Left colon (tissue), 2 donors: Measurements from ENCODE around the gene GNAI2. TPM values are rescaled to one million over a fixed set of nuclear protein-coding genes. Genes with fewer than 3 reads are reported as not detected.
"Not testable (repeated sequence)": the region's sequence is repeated elsewhere in the genome, so short reads cannot be mapped to it uniquely, and the experiment has no call there.

Experiments
- ATAC-seq: fragments of 200-7000 bp; cut with Tn5 transposase; one replicate; pipeline ENCODE4 v1.9.1; 2020; ENCODE audit warnings: mild to moderate bottlenecking, moderate library complexity
- DNase-seq, 2 donors: peaks; one replicate each; pipeline ENCODE4 v3.0.0-alpha.2; 2020
- intact Hi-C, 2 donors: fragments of 100-400 bp; cut with DNase I in 1 of 2; cut with micrococcal nuclease in 1 of 2; formaldehyde crosslinking; loops; one replicate each; pipeline versions ENCODE4 v1.11.2 to v1.14.0; 2022; cut with DNase I, micrococcal nuclease
- total RNA-seq, 2 donors: library from RNA; stranded (reverse); fragmentation: NEBNext Ultra II Directional; extraction: Animal tissue kit (Norgen Biotek cat#: 25700); gene quantifications; one replicate each; pipeline ENCODE4 v1.2.1, GENCODE V29; 2021
- donor health status: DM: no; HTN: no; CAD: no.
- donor health status: DM: yes; HTN: yes; CAD: no.

The GNAI2 gene
- total RNA-seq, 2 donors from 2014 or later: 46.1 to 81.3 TPM

DNA sequence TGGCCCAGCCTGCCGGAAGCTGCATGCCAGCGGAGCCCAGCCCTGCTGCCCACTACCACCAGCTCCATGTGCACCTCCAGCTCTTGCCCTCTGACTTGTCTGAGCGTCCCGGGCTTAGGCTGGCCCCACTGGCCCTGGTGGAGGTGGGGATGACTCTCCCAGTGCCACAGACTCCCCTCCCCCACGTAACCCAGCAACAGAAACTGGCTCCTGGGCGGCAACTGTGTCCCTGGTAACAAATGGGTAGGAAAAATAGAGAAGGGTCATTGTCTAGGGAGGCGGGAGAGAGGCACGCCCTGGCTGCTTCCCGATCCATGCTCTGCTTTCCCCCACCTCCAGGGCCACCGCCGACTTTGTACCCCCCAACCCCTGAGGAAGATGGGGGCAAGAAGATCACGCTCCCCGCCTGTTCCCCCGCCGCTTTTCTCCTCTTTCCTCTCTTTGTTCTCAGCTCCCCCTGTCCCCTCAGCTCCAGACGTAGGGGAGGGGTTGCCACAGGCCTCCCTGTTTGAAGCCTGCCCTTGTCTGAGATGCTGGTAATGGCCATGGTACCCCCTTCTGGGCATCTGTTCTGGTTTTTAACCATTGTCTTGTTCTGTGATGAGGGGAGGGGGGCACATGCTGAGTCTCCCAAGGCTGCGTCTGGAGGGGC, 22.2 kb downstream of the GNAI2 start:
- no peak for ATAC-seq
- DNase-seq: peak in 1 of 2 donors; percentile 22
- intact Hi-C loops: no loop called here

DNA sequence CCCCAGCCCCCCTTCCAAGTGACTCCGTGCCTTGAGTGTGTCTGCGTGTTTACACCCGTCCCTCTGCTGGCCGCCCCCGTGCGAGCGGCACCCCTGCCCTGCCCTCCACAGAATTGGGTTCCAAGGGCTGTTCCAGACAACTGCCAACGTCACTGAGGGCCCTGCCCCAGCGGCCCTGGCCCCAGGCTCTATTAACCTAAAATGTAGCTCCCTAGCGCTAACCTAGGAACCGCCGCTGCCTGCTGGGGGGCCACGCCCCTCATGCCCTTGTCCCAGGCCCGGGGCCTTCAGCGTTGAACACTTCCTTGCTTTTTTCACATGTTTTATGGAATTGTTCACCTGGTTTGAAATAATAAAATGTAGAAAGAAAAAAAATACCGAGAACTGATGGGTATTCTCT, 23.0 kb downstream of the GNAI2 start:
- intact Hi-C loops: no loop called here
- ATAC-seq: no peak
- DNase-seq: no peak

GRCh38 chr3:50259432-50260026, 23.5 kb downstream of the GNAI2 start:
- DNase-seq (no peak), ATAC-seq (no peak)
- intact Hi-C loops: no loop called here

DNA sequence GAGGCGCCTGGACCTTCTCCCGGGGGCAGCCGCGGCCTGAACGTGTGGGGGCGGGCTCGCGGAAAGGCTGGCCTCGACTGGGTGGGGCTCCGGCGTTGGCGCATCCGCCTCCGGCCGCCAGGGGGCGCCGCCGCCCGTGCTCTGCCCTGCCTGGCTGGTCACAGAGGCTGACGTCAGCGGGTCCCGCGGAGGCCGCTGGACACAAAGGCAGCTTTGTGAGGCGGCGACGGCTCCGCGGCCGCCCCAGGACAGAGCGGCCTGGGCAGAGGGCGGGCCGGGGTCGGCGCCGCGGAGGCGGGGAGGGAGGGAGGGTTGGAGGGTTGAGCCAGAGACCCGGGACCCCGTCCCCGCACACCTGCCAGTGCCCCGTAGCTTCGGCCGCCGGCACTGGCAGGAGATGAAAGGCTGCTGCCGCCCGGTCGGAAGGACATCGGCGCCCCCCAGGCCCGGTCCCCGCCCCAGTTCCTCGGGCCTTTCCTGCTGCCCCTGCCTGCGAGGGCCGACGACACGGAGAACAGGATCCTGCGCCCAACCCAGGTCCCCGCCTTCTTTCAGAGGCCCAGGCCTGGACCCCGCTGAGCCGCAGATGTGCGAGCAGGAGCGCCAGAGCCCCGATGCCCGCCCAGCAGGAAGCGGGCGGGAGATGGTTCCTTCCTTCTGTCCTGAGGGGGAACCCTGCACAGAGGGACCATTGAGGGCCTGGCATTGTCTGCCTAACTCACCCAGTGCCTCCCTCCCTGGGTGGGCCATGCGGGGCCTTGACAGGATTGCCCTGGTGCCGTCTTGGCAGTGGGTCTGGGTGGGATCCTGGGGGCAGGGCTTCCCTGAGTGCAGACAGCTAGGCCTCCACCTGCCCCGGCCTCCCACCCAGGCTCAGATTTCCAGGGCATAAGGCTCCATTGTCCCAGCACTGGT, 24.3 kb downstream of the GNAI2 start:
- DNase-seq: peak; percentile 89 to 94
- ATAC-seq: peak; percentile 87
- intact Hi-C loops: no loop called here

DNA sequence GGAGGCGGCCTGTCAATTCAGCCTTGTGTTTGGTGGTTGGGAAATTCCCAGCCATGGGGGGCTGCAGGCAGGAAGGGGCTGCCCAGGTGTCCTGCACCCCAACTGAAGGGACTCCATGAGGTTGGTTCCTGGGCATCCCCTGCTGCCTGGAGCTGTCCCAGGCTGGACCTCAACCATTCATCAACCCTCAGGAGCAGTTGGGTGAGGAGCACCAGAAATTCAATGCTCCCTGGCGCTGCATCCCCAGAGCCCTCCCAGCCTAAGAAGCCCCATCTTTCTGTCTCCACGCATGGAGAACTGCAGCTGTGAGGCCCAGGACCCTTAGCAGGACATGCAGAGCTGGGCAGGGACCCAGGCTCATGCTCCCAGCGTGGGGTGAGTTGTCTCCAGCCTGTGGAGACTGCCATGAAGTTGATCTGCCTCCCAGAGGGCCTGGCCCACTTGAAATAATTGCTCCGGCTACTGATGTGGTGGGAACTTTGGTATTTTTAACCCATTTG, 25.0 kb downstream of the GNAI2 start:
- DNase-seq (no peak), ATAC-seq (no peak)
- intact Hi-C loops: no loop called here

GRCh38 chr3:50261505-50261904, 25.5 kb downstream of the GNAI2 start:
- ATAC-seq (no peak), DNase-seq (no peak)
- intact Hi-C loops: no loop called here

DNA sequence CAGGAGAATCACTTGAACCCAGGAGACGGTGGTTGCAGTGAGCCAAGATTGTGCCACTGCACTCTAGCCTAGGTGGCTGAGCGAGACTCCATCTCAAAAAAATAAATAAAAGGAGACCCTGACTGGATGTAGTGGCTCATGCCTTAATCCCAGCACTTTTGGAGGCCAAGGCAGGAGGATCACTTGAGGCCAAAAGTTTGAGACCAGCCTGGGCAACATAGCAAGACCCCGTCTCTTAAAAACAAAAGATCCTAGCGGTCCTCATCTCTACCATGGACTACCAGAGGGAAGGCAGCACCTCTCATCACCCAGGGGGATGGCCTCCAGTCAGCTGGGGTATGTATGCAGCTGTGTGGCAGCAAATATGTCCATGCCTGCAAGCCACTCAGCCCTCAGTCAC, 26.2 kb downstream of the GNAI2 start:
- intact Hi-C loops, DNase-seq, ATAC-seq: not testable (repeated sequence)

GRCh38 chr3:50262778-50263177, 26.8 kb downstream of the GNAI2 start:
- ATAC-seq: no peak
- intact Hi-C loops: no loop called here
- DNase-seq: no peak

GRCh38 chr3:50263478-50264382, 27.7 kb downstream of the GNAI2 start:
- DNase-seq (no peak), ATAC-seq (no peak)
- intact Hi-C loops: no loop called here

- intact Hi-C loops: no loop called here
- ATAC-seq (no peak), DNase-seq (peak; percentile 58 to 69)
These were observed 28.5 kb downstream of the GNAI2 start for GRCh38 chr3:50264383-50264963.

GRCh38 chr3:50264964-50265485, 29.0 kb downstream of the GNAI2 start:
- ATAC-seq (no peak), DNase-seq (no peak)
- intact Hi-C loops: no loop called here

GRCh38 chr3:50265571-50265970, 29.6 kb downstream of the GNAI2 start:
- DNase-seq: no peak
- intact Hi-C loops: no loop called here
- ATAC-seq: no peak

DNA sequence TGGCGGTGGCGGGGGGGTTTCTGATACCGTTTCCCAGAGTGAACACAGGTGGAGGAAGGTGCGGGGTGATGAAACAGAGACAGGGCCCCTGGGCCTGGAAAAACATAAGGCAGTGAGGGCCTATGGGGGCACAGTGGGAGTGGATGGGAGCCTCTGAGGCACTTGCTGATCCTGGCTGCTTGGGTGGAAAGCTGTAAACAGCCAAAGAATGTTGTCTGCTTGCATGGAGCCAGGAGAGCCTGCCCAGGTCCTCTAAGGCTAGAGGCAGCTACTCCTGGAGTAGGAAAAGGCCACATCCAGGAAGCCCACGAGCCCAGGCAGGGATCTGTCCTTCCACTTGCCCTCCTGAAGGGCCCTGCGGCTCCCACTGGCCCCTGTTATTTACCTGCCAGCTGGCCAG, 30.0 kb downstream of the GNAI2 start:
- no peak for DNase-seq
- intact Hi-C loops: no loop called here
- ATAC-seq: no peak

GRCh38 chr3:50266836-50267235, 30.8 kb downstream of the GNAI2 start:
- ATAC-seq: no peak
- no peak for DNase-seq
- intact Hi-C loops: no loop called here

DNA sequence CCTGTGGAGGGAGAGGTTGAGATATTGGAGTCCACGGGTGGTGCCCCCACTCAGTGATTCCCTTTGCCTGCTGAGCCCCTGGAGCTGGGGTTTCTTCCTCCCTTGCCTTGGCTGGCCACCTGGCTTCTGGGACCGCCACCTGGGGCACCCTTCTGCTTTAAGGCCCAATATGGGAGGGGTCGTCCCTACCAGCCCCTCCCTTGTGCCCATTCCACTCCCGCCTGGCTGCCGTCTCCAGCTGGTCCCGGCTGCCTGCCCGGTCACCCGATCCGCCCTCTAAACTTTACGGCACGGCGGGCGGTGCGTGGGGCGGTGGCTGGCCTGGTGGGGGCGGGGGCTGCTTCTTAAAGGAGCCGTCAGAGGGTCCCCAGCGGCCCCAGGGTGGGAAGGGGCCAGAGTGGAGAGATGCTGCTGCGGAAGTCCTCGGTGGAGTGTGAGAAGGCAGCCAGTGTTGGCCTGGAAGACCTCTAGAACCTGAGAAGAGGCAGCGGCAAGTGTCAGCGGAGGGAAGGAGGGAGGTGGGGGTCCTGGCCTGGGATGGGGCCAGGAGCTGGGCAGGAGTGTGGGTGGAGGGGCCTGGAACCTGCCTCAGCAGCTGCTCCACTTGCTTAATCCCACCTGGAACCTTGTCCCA, 31.4 kb downstream of the GNAI2 start:
- intact Hi-C loops: no loop called here
- peak; percentile 75 to 84 for DNase-seq
- ATAC-seq: peak; percentile 55

DNA sequence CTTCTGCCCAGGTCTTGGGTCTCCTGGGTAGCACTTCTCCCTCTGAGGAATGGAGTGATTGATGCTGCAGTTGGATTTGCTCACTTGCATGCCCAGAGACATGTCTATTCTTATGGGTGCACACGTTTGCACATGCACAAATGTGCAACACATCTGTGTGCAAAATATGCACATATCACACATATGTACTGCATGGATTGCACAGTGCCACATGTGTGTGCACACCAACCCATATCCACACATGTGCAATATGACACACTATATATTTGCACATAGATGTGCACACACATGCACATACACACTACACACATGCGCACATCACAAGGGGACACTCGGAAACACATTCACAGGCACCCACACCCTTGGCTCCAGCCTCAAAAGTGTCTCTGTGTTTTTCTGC, 32.3 kb downstream of the GNAI2 start:
- no peak for DNase-seq

GRCh38 chr3:50268703-50269451, 32.9 kb downstream of the GNAI2 start, which contains the start of gene SEMA3B:
SEMA3B (plus strand) TSS chr3:50269147; CDS start chr3:50269241, 94 bp downstream.
- ATAC-seq (peak; percentile 72), DNase-seq (peak; percentile 87 to 91)
- intact Hi-C loops: no loop called here

More for the DNA sequence above, 32.3 kb downstream of the GNAI2 start:
- intact Hi-C loops: no loop called here
- ATAC-seq: no peak
